Cardiac muscle cell (in vitro differentiated cells and primary cell): Measurements from ENCODE around the gene FGD4. TPM values are rescaled to one million over a fixed set of nuclear protein-coding genes. Genes with fewer than 3 reads are reported as not detected.

Source experiments
- DNase-seq, 2 donors: peaks; one replicate each; pipeline versions ENCODE4 v3.0.0 to v3.0.0-alpha.2; 2010 to 2017; ENCODE audit warnings: low read depth in 1 of 2, low spot score in 1 of 2
- H3K27ac ChIP-seq: fragments of 200-600 bp; sonication (generic); 2 replicates; pipeline ENCODE4 v1.5.1; 2016
- H3K27me3 ChIP-seq: fragments of 200-600 bp; sonication (generic); 2 replicates; pipeline ENCODE4 v1.6.0; 2016; ENCODE audit warnings: control low read depth
- H3K36me3 ChIP-seq: fragments of 200-600 bp; sonication (generic); 2 replicates; pipeline ENCODE4 v1.5.1; 2016; ENCODE audit warnings: control low read depth
- H3K4me1 ChIP-seq: fragments of 200-600 bp; sonication (generic); 2 replicates; pipeline ENCODE4 v1.8.1; 2017; ENCODE audit warnings: low read depth, mild to moderate bottlenecking, mixed run types
- H3K4me3 ChIP-seq: fragments of 200-600 bp; sonication (generic); 2 replicates; pipeline ENCODE4 v1.5.1; 2016; ENCODE audit warnings: mild to moderate bottlenecking
- H3K9me3 ChIP-seq: fragments of 200-600 bp; sonication (generic); 2 replicates; pipeline ENCODE4 v1.5.1; 2017; ENCODE audit warnings: low read depth, mild to moderate bottlenecking, control low read depth
- CTCF ChIP-seq: IDR thresholded peaks from 2 replicates; pipeline ENCODE4 v1.5.1; 2012; ENCODE audit warnings: low read depth, mild to moderate bottlenecking, low read length
- polyA plus RNA-seq: library from polyadenylated mRNA; unstranded; fragments of >200 nt; fragmentation: Nextera tagmentation; extraction: Ambion mirVana; gene quantifications from 2 replicates; pipeline ENCODE4 v1.2.1, GENCODE V29; 2016
- total RNA-seq: library from RNA; depleted of rRNA; stranded (reverse); fragments of >200 nt; gene quantifications from 2 replicates; pipeline ENCODE4 v1.2.3, GENCODE V29; 2016

FGD4 gene
- total RNA-seq (3.8 and 7.3 TPM in 2 replicates), polyA plus RNA-seq (1.8 and 2.5 TPM in 2 replicates)

GRCh38 chr12:32399370-32400113, at the start of gene FGD4:
Gene FGD4, plus strand, starts transcription at chr12:32399558.
- H3K36me3 ChIP-seq: no peaks in the 10 kb centered on the region
- H3K4me1 ChIP-seq: no peaks in the 10 kb centered on the region
- peaks cover 14% of the 10 kb centered on the region for H3K27me3 ChIP-seq
- peak; percentile 91 for DNase-seq
- H3K4me3 ChIP-seq: peak within 1 kb of the TSS; percentile 72
- H3K27ac ChIP-seq: no peak within 1 kb of the TSS
- H3K9me3 ChIP-seq: no peaks in the 10 kb centered on the region
- TF ChIP-seq CTCF: peak; percentile 62

GRCh38 chr12:32353540-32353939, 45.8 kb upstream of the FGD4 start:
- H3K27me3 ChIP-seq: no peaks in the 10 kb centered on the region
- no peaks in the 10 kb centered on the region for H3K36me3 ChIP-seq
- no peaks in the 10 kb centered on the region for H3K4me1 ChIP-seq
- no peak for TF ChIP-seq CTCF
- H3K27ac ChIP-seq: no peak overlapping the region
- no peaks in the 10 kb centered on the region for H3K9me3 ChIP-seq
- H3K4me3 ChIP-seq: no peak overlapping the region
- DNase-seq: no peak

- H3K4me3 ChIP-seq: no peak overlapping the region
- no peak overlapping the region for H3K27ac ChIP-seq
- DNase-seq: no peak
- no peaks in the 10 kb centered on the region for H3K4me1 ChIP-seq
- no peaks in the 10 kb centered on the region for H3K27me3 ChIP-seq
- TF ChIP-seq CTCF: no peak
- H3K9me3 ChIP-seq: no peaks in the 10 kb centered on the region
- H3K36me3 ChIP-seq: no peaks in the 10 kb centered on the region
Observed at GRCh38 chr12:32357601-32358249, 41.6 kb upstream of the FGD4 start.

- no peaks in the 10 kb centered on the region for H3K27me3 ChIP-seq
- no peak for TF ChIP-seq CTCF
- H3K9me3 ChIP-seq: no peaks in the 10 kb centered on the region
- no peaks in the 10 kb centered on the region for H3K4me1 ChIP-seq
- H3K27ac ChIP-seq: no peak overlapping the region
- H3K36me3 ChIP-seq: no peaks in the 10 kb centered on the region
- no peak for DNase-seq
- no peak overlapping the region for H3K4me3 ChIP-seq
Observed at GRCh38 chr12:32360956-32361355, 38.4 kb upstream of the FGD4 start.

GRCh38 chr12:32362892-32363291, 36.5 kb upstream of the FGD4 start:
- TF ChIP-seq CTCF: no peak
- Histone ChIP-seq H3K27me3 (no peaks in the 10 kb centered on the region), H3K9me3 (no peaks in the 10 kb centered on the region), H3K4me3 (no peak overlapping the region), H3K36me3 (no peaks in the 10 kb centered on the region), H3K4me1 (peaks cover 6% of the 10 kb centered on the region), H3K27ac (no peak overlapping the region)
- DNase-seq: no peak
